GM12801 (cell line): ENCODE measurements around the gene ANKS1B.

ENCODE experiments used
- CTCF ChIP-seq: IDR thresholded peaks from one replicate; pipeline ENCODE4 v1.5.1; 2011; ENCODE audit warnings: control low read depth; ENCODE audit not compliant: insufficient read length; ENCODE audit errors: extremely low read depth

The ANKS1B gene

GRCh38 chr12:98791406-98791805 is 1193.3 kb downstream of the ANKS1B start:
- no peak for TF ChIP-seq CTCF

- TF ChIP-seq CTCF: no peak
Measured at GRCh38 chr12:98788396-98788795, 1196.3 kb downstream of the ANKS1B start.

- TF ChIP-seq CTCF: no peak
Measured at GRCh38 chr12:98786653-98787052, 1198.1 kb downstream of the ANKS1B start.

- no peak for TF ChIP-seq CTCF
Measured at GRCh38 chr12:98783420-98783819, 1201.3 kb downstream of the ANKS1B start.

- TF ChIP-seq CTCF: no peak
Measured at GRCh38 chr12:98780261-98780660, 1204.5 kb downstream of the ANKS1B start.

GRCh38 chr12:98772818-98773217 is 1211.9 kb downstream of the ANKS1B start:
- TF ChIP-seq CTCF: no peak

- no peak for TF ChIP-seq CTCF
Measured at GRCh38 chr12:98771811-98772752, 1212.7 kb downstream of the ANKS1B start.
